ENCODE measurements around the gene TECTA.

TECTA gene

GRCh38 chr11:121104312-121104762, 3.3 kb downstream of the TECTA start:
- DNase-seq (ENCODE audit: extremely low read depth, low read depth) = no peak
- peak; percentile 20 for TF ChIP-seq CTCF (IDR thresholded peaks at IDR 0.05; ENCODE audit: low read depth, low read length, missing control alignments)
- H3K4me3 ChIP-seq (replicated peaks; ENCODE audit: low read depth, low read length) = no peak overlapping the region

- no peak for TF ChIP-seq CTCF (IDR thresholded peaks at IDR 0.05; ENCODE audit: low read depth, low read length, missing control alignments)
- no peak overlapping the region for H3K4me3 ChIP-seq (replicated peaks; ENCODE audit: low read depth, low read length)
- DNase-seq (ENCODE audit: extremely low read depth, low read depth) = no peak
Measured at GRCh38 chr11:121105063-121105480, 4.0 kb downstream of the TECTA start.

GRCh38 chr11:121105481-121106195, 4.6 kb downstream of the TECTA start:
- TF ChIP-seq CTCF (IDR thresholded peaks at IDR 0.05; ENCODE audit: low read depth, low read length, missing control alignments) = no peak
- no peak for DNase-seq (ENCODE audit: extremely low read depth, low read depth)

GRCh38 chr11:121106812-121107211, 5.8 kb downstream of the TECTA start:
- no peak for TF ChIP-seq CTCF (IDR thresholded peaks at IDR 0.05; ENCODE audit: low read depth, low read length, missing control alignments)

More at GRCh38 chr11:121105481-121106195, 4.6 kb downstream of the TECTA start:
- H3K4me3 ChIP-seq (replicated peaks; ENCODE audit: low read depth, low read length) = no peak overlapping the region

GRCh38 chr11:121108413-121108812, 7.4 kb downstream of the TECTA start:
- no peak for TF ChIP-seq CTCF (IDR thresholded peaks at IDR 0.05; ENCODE audit: low read depth, low read length, missing control alignments)

More at GRCh38 chr11:121106812-121107211, 5.8 kb downstream of the TECTA start:
- no peak overlapping the region for H3K4me3 ChIP-seq (replicated peaks; ENCODE audit: low read depth, low read length)
- DNase-seq (ENCODE audit: extremely low read depth, low read depth) = no peak

GRCh38 chr11:121109471-121109870, 8.4 kb downstream of the TECTA start:
- no peak overlapping the region for H3K4me3 ChIP-seq (replicated peaks; ENCODE audit: low read depth, low read length)
- TF ChIP-seq CTCF (IDR thresholded peaks at IDR 0.05; ENCODE audit: low read depth, low read length, missing control alignments) = no peak
- no peak for DNase-seq (ENCODE audit: extremely low read depth, low read depth)

More at GRCh38 chr11:121108413-121108812, 7.4 kb downstream of the TECTA start:
- no peak overlapping the region for H3K4me3 ChIP-seq (replicated peaks; ENCODE audit: low read depth, low read length)
- DNase-seq (ENCODE audit: extremely low read depth, low read depth) = no peak

Measured in HFF-Myc (cell line).